ENCODE results near the gene MTHFSD. TPM values are rescaled to one million over a fixed set of nuclear protein-coding genes. Genes with fewer than 3 reads are reported as not detected.
A peak's percentile ranks its signal among the peaks of the same experiment; 100 is the strongest.

Gene MTHFSD
- polyA plus RNA-seq, 1 of the 3 experiments (the other 2 are of a cell fraction) = 15.6 TPM

DNA sequence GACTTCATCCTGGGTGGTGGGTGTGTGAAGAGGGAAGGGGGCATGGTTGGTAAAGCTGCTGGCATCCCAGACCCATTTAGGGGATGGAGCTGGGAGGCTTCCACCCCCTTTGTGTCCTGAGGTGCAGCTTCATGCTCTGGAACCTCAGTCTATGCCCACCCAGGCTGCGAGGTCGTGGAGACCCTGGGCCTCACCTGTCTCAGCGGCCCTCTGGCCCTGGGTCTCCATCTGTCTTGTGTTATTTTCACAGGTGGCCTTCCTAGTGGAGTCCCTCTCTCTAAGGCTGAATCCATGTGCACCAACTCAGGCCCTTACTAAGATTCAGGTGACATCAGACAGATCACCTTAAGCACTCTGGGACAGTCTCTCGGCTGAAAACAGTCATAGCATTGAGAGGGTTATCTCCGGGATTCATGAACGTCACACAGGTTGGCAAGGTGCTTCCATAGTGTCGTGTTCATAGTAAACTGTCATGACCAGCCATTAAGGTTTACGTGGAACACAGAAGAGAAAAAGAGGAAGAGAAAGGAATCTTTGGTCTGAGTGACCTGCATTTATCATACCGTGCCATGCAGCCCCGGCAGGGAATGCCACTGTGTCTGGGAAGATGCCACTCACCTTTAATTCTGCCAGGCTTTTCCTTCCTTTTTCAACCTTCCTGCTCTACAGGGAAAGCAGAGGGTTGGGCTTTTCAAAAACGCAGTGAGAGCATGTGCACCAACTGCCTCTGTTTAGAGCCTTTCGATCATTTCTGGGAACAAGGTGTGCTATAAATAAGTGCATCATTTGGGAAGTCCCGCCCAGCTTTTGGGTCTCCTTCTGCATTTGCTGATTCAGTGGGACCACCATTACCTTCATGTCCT lies 18.8 kb upstream of the MTHFSD start:
- H3F3A ChIP-seq (replicated peaks; ENCODE audit: insufficient read depth) = peaks cover 37% of the 10 kb centered on the region
- peaks cover 96% of the 10 kb centered on the region for H3K79me2 ChIP-seq (ENCODE audit: insufficient read depth)
- TF ChIP-seq TCF12 (IDR thresholded peaks at IDR 0.05) (no peak), RFX5 (IDR thresholded peaks at IDR 0.05; ENCODE audit: low read length) (no peak), FOXM1 (IDR thresholded peaks at IDR 0.05; ENCODE audit: low read depth) (no peak), ELF1 (IDR thresholded peaks at IDR 0.05) (no peak), EP300 (IDR thresholded peaks at IDR 0.05; ENCODE audit: borderline replicate concordance in 1 of 2, low read depth in 1 of 2, low read length in 1 of 2) (no peak), GABPA (IDR thresholded peaks at IDR 0.05; ENCODE audit: low read depth) (no peak), RAD21 (IDR thresholded peaks at IDR 0.05; ENCODE audit: low read length) (no peak), RCOR1 (IDR thresholded peaks at IDR 0.05; ENCODE audit: low read length) (no peak), TEAD4 (IDR thresholded peaks at IDR 0.05; ENCODE audit: borderline replicate concordance, insufficient read depth) (no peak), GATA2 (CRISPR knock-in tag; IDR thresholded peaks at IDR 0.05) (no peak), MXI1 (IDR thresholded peaks at IDR 0.05; ENCODE audit: low read depth, low read length) (no peak)
- TF ChIP-seq, protein P1, sequence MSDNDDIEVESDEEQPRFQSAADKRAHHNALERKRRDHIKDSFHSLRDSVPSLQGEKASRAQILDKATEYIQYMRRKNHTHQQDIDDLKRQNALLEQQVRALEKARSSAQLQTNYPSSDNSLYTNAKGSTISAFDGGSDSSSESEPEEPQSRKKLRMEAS (IDR thresholded peaks at IDR 0.05; ENCODE audit: low read depth) = no peak
- TF ChIP-seq, protein P2, sequence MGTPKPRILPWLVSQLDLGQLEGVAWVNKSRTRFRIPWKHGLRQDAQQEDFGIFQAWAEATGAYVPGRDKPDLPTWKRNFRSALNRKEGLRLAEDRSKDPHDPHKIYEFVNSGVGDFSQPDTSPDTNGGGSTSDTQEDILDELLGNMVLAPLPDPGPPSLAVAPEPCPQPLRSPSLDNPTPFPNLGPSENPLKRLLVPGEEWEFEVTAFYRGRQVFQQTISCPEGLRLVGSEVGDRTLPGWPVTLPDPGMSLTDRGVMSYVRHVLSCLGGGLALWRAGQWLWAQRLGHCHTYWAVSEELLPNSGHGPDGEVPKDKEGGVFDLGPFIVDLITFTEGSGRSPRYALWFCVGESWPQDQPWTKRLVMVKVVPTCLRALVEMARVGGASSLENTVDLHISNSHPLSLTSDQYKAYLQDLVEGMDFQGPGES (IDR thresholded peaks at IDR 0.05; ENCODE audit: low read depth, low read length) = no peak
- TF ChIP-seq, protein P3, sequence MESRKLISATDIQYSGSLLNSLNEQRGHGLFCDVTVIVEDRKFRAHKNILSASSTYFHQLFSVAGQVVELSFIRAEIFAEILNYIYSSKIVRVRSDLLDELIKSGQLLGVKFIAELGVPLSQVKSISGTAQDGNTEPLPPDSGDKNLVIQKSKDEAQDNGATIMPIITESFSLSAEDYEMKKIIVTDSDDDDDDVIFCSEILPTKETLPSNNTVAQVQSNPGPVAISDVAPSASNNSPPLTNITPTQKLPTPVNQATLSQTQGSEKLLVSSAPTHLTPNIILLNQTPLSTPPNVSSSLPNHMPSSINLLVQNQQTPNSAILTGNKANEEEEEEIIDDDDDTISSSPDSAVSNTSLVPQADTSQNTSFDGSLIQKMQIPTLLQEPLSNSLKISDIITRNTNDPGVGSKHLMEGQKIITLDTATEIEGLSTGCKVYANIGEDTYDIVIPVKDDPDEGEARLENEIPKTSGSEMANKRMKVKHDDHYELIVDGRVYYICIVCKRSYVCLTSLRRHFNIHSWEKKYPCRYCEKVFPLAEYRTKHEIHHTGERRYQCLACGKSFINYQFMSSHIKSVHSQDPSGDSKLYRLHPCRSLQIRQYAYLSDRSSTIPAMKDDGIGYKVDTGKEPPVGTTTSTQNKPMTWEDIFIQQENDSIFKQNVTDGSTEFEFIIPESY (IDR thresholded peaks at IDR 0.05; ENCODE audit: borderline replicate concordance, low read depth) = no peak
- TF ChIP-seq, protein P4, sequence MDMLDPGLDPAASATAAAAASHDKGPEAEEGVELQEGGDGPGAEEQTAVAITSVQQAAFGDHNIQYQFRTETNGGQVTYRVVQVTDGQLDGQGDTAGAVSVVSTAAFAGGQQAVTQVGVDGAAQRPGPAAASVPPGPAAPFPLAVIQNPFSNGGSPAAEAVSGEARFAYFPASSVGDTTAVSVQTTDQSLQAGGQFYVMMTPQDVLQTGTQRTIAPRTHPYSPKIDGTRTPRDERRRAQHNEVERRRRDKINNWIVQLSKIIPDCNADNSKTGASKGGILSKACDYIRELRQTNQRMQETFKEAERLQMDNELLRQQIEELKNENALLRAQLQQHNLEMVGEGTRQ (IDR thresholded peaks at IDR 0.05; ENCODE audit: borderline replicate concordance, low read depth, low read length) = no peak
- peak overlapping the region; percentile 92; the same call in 1 of the 2 replicates for H3K4me2 ChIP-seq
- H4K20me1 ChIP-seq (ENCODE audit: insufficient read depth) = peaks cover 12% of the 10 kb centered on the region; the same call in 1 of the 2 replicates
- H3K36me3 ChIP-seq (replicated peaks in 1 of 2; ENCODE audit: control insufficient read depth in 1 of 2, insufficient read depth in 2 of 2, low read length in 1 of 2) = peaks cover 0 to 19% of the 10 kb centered on the region in 2 experiments
- no peaks in the 10 kb centered on the region for H3K9me2 ChIP-seq
- no peaks in the 10 kb centered on the region for H3K27me3 ChIP-seq (ENCODE audit: insufficient read depth)
- peak overlapping the region in 1 of 2 experiments; percentile 96; a peak in 1 of 4 replicates for H3K27ac ChIP-seq (ENCODE audit: low read depth in 2 of 2, low read length in 1 of 2)
- WGBS (ENCODE audit: low lambda C conversion rate) = 36% methylated on average over 12 of the region's 13 CpGs
- DNase-seq = no peak
- H3K9me3 ChIP-seq = no peaks in the 10 kb centered on the region
- H3K9ac ChIP-seq = no peak overlapping the region
- no peak overlapping the region for H3K4me3 ChIP-seq (ENCODE audit: low read depth in 2 of 2, low read length in 1 of 2)
- no peak overlapping the region for H2AFZ ChIP-seq (ENCODE audit: low read depth)
- ChIA-PET CTCF (interaction anchor here (1.0 to 3.1 kb wide), 3 partner anchors 9 to 705 kb away, joined by 3 to 17 read pairs (median 4); no protein-coding TSS in a partner anchor), POLR2A (no interaction called here)
- H3K4me1 ChIP-seq (ENCODE audit: control insufficient read depth in 1 of 2, insufficient read depth in 2 of 2, low read depth in 1 of 2, low read length in 1 of 2) = peaks cover 0 to 31% of the 10 kb centered on the region in 2 experiments; a peak in 2 of 4 replicates
